ES-I3 (cell line): Measurements from ENCODE around the gene UNK.

Experiments used
- H3K36me3 ChIP-seq: 2 replicates; pipeline ENCODE4 v1.6.1; 2013; ENCODE audit warnings: mild to moderate bottlenecking, low read length, control low read depth, moderate library complexity; ENCODE audit not compliant: insufficient read depth
- H3K4me1 ChIP-seq: 2 replicates; pipeline ENCODE4 v1.6.1; 2013; ENCODE audit warnings: mild to moderate bottlenecking, control low read depth, low read length; ENCODE audit not compliant: insufficient read depth
- H3K9ac ChIP-seq: 2 replicates; pipeline ENCODE4 v1.6.1; 2013; ENCODE audit warnings: low read depth, mild to moderate bottlenecking, low read length, moderate library complexity
- H3K9me3 ChIP-seq: 2 replicates; pipeline ENCODE4 v1.6.1; 2013; ENCODE audit warnings: mild to moderate bottlenecking, low read length, moderate library complexity; ENCODE audit not compliant: control insufficient read depth, insufficient read depth

The UNK gene, protein sequence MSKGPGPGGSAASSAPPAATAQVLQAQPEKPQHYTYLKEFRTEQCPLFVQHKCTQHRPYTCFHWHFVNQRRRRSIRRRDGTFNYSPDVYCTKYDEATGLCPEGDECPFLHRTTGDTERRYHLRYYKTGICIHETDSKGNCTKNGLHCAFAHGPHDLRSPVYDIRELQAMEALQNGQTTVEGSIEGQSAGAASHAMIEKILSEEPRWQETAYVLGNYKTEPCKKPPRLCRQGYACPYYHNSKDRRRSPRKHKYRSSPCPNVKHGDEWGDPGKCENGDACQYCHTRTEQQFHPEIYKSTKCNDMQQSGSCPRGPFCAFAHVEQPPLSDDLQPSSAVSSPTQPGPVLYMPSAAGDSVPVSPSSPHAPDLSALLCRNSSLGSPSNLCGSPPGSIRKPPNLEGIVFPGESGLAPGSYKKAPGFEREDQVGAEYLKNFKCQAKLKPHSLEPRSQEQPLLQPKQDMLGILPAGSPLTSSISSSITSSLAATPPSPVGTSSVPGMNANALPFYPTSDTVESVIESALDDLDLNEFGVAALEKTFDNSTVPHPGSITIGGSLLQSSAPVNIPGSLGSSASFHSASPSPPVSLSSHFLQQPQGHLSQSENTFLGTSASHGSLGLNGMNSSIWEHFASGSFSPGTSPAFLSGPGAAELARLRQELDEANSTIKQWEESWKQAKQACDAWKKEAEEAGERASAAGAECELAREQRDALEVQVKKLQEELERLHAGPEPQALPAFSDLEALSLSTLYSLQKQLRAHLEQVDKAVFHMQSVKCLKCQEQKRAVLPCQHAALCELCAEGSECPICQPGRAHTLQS

DNA sequence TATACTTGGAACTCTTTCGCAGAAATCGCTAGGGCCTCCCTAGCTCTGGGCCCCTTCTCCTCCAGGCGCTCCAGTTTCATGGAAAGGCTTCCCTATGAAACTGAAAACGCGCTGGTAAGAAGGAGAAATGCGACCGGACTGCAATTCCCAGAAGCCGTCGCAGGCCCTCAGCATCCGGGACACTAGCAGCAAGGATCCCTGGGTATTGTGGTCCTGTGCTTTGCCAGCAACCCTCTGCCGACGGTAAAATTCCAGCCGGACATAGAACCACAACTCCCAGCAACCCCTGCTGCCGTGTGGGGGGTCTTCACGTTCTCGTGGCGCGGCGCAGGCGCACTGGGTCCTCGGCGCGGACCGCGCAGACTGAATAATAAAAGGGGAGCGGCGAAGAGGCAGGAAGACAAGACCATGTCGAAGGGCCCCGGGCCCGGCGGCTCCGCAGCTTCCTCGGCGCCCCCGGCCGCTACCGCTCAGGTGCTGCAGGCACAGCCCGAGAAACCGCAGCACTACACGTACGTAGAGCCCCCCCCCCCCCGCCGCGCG, at the start of gene UNK:
UNK (plus strand) TSS at position 334 of the 543 bp plus-strand sequence; CDS start at position 409, 75 bp downstream.
- peaks cover 23% of the 10 kb centered on the region for H3K4me1 ChIP-seq
- 0 out of 2 replicates have a peak, but pooled peaks cover 2% of the 10 kb centered on the region for H3K36me3 ChIP-seq
- H3K9ac ChIP-seq, result peak within 1 kb of the TSS; percentile 99
- H3K9me3 ChIP-seq, result no peaks in the 10 kb centered on the region

DNA sequence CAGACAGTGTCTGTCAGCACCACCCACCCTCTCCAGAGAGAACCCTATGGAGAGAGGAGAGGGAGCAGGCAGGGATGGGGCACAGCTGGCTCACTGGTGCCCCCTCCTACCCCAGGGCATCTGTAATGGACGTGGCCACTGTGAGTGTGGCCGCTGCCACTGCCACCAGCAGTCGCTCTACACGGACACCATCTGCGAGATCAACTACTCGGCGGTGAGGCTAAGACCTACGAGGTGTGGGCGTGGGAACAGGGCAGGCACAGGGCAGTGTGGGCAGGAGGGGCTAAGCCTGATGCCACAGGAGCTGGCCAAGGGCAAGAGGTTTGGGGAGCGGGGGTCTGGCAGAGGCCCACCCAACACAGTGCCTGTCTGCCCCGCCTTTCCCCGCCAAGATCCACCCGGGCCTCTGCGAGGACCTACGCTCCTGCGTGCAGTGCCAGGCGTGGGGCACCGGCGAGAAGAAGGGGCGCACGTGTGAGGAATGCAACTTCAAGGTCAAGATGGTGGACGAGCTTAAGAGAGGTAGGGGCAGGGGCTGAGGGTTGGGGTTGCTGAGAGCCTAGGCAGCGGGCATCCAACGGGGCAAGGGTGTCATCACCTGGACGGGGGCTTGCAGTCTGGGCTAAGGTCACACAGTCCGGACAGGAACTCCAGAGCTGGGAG, 48.3 kb upstream of the UNK start:
- Histone ChIP-seq H3K9ac (no peak overlapping the region), H3K4me1 (no peaks in the 10 kb centered on the region), H3K9me3 (no peaks in the 10 kb centered on the region), H3K36me3 (no peaks in the 10 kb centered on the region)

DNA sequence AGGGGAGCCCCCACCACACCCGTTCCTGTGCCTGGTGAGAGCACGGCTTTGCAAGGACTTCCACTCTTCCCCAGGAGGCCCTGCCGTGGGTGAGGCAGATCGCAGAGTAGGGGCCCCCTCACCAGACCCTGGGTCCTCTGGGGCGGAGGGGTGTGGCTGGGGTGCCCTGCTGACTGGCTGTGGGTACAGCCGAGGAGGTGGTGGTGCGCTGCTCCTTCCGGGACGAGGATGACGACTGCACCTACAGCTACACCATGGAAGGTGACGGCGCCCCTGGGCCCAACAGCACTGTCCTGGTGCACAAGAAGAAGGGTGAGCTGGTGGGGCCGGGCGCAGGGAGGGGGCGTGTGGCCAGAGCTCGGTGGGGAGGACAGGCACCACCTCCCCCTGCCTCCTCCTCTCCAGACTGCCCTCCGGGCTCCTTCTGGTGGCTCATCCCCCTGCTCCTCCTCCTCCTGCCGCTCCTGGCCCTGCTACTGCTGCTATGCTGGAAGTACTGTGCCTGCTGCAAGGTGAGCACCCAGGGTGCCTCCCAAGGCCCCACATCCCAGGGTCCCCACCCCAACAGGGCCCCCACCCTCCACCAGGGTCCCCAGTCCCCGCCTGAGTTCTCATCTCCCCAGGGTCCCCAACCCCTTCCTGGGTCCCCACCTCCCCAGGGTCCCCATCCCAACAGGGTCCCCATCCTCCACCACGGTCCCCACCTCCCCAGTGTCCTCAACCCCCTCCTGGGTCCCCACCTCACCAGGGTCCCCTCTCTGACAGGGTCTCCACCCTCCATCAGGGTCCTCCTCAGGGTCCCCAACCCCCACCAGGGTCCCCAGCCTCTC, 47.3 kb upstream of the UNK start:
- H3K9ac ChIP-seq, result no peak overlapping the region
- H3K4me1 ChIP-seq, result no peaks in the 10 kb centered on the region
- no peaks in the 10 kb centered on the region for H3K9me3 ChIP-seq
- no peaks in the 10 kb centered on the region for H3K36me3 ChIP-seq

DNA sequence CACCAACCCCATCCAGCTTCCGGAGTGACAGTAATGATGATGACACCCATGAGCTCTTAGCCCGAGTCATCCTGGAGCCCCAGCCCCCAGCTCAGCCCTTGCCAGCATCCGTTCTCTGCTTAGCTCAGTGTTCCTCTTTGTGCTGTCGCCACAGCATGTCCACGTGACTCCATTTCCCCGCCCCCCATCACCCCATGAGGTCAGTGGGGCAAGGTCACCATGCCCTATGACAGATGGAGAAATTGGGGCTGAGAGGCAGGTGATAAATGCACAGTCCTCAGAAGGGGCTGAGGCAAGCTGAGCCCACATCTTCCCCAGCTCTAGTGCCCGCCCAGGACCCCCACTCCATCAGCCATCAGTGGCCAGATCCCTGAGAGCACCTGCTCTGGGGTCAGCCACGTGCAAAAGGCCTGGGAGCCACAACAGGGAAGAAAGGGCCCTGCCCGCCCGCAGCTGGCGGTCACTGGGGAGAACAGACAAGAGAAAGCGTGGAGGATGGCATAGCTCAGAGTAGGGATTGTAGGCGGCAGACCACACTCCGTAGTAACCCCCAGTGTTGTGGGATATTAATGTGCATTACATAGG, 46.3 kb upstream of the UNK start:
- Histone ChIP-seq H3K4me1 (no peaks in the 10 kb centered on the region), H3K9ac (no peak overlapping the region), H3K9me3 (no peaks in the 10 kb centered on the region), H3K36me3 (no peaks in the 10 kb centered on the region)

DNA sequence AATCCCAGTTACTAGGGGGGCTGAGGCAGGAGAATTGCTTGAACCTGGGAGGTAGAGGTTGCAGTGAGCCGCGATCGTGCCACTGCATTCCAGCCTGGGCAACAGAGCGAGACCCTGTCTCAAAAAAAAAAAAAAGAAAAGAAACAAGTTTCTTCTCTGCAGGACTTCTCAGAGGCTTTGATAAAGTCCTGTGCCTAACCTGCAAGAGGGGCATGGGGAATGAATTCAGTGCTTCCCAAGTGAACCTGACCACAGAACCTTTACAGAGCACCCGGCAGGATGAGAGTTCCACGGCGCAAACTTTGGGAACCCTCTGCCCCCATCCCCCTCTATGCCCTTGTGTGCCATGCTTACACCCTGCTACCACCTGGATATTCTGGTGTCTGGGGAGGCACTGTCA, 45.4 kb upstream of the UNK start:
- Histone ChIP-seq H3K4me1 (no peaks in the 10 kb centered on the region), H3K9me3 (no peaks in the 10 kb centered on the region), H3K9ac (no peak overlapping the region), H3K36me3 (no peaks in the 10 kb centered on the region)

DNA sequence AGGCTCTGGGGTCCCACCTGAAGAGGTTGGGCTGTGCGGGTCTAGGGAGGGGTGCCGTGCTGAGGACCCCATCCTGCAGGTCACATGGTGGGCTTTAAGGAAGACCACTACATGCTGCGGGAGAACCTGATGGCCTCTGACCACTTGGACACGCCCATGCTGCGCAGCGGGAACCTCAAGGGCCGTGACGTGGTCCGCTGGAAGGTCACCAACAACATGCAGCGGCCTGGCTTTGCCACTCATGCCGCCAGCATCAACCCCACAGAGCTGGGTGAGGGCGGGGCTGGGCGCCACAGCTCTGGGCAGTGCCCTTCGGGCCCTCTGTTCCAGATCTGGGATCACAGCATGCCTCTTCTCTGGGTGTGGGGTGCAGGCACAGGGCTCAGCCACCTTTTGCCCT, 44.8 kb upstream of the UNK start:
- no peak overlapping the region for H3K9ac ChIP-seq
- no peaks in the 10 kb centered on the region for H3K4me1 ChIP-seq
- no peaks in the 10 kb centered on the region for H3K36me3 ChIP-seq
- no peaks in the 10 kb centered on the region for H3K9me3 ChIP-seq

DNA sequence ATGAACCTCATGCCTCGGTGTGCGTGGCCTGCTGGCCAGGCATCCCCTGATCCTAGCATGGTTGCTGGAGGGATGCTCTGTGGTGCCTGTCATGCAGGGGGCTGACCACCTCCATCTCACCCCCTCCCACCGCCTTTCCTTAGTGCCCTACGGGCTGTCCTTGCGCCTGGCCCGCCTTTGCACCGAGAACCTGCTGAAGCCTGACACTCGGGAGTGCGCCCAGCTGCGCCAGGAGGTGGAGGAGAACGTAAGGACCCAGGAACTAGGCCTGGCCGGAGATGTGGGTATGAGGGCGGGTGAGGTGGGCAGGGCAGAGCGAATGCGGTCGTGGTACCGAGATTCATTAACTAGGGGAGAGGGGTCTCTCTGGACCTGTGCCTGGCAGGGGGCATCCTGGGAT, 44.4 kb upstream of the UNK start:
- Histone ChIP-seq H3K36me3 (no peaks in the 10 kb centered on the region), H3K9me3 (no peaks in the 10 kb centered on the region), H3K9ac (no peak overlapping the region), H3K4me1 (no peaks in the 10 kb centered on the region)

DNA sequence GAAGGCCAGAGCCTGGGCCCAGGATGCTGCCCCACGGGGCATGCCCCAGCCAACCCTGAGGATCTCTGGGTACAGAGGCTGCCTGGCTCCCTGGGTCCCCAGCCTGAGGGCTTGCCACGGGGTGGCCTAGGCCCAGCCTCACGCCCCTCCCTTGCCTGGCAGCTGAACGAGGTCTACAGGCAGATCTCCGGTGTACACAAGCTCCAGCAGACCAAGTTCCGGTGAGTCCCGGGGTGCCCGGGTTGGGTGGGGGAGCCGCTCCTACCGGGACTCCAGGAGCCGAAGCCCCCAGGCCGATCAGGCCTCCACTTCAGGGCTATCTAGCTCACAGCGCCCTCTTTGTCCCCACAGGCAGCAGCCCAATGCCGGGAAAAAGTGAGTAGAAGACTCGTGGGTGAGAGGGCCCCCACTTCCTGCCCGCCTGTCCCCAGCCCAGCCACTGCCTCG, 44.0 kb upstream of the UNK start:
- Histone ChIP-seq H3K4me1 (no peaks in the 10 kb centered on the region), H3K9ac (no peak overlapping the region), H3K36me3 (no peaks in the 10 kb centered on the region), H3K9me3 (no peaks in the 10 kb centered on the region)

DNA sequence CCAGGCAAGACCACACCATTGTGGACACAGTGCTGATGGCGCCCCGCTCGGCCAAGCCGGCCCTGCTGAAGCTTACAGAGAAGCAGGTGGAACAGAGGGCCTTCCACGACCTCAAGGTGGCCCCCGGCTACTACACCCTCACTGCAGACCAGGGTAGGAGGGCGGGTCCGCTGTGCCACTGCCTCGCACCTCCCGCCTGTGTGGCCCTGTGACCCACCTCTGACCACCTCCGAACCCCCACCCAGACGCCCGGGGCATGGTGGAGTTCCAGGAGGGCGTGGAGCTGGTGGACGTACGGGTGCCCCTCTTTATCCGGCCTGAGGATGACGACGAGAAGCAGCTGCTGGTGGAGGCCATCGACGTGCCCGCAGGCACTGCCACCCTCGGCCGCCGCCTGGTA, 42.3 kb upstream of the UNK start:
- H3K4me1 ChIP-seq, result no peaks in the 10 kb centered on the region
- no peak overlapping the region for H3K9ac ChIP-seq
- no peaks in the 10 kb centered on the region for H3K36me3 ChIP-seq
- H3K9me3 ChIP-seq, result no peaks in the 10 kb centered on the region

DNA sequence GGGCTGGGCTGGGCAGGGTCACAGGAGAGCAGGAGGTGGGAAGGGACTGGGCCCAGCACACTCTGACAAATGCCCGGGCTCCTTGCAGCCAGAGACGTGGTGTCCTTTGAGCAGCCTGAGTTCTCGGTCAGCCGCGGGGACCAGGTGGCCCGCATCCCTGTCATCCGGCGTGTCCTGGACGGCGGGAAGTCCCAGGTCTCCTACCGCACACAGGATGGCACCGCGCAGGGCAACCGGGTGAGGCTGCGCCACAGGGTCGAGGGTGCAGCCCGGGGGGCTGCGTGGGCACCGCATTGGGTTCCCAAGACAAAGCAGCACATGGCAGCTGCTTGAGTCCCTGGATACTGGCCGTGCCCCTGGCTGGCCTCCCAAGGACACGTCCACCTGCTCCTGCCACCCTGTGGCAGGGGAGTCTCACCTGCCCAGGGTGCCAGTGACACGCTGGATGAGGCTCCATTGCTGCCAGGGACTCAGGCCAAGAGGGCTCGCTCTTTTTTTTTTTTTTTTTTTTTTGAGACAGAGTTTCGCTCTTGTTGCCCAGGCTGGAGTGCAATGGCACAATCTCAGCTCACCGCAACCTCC, 40.9 kb upstream of the UNK start:
- Histone ChIP-seq H3K9ac (no peak overlapping the region), H3K9me3 (no peaks in the 10 kb centered on the region), H3K4me1 (no peaks in the 10 kb centered on the region), H3K36me3 (no peaks in the 10 kb centered on the region)

DNA sequence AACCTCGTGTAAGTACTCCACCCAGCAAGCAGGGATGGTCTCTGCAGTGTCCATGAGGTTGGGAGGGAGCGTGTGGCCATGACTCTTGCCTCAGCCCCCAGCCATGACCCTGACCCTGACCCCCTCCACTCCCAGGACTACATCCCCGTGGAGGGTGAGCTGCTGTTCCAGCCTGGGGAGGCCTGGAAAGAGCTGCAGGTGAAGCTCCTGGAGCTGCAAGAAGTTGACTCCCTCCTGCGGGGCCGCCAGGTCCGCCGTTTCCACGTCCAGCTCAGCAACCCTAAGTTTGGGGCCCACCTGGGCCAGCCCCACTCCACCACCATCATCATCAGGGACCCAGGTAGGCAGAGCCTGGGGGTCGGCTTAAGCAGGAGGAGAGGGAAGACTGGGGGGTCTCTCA, 35.9 kb upstream of the UNK start:
- Histone ChIP-seq H3K9ac (no peak overlapping the region), H3K9me3 (no peaks in the 10 kb centered on the region), H3K36me3 (no peaks in the 10 kb centered on the region), H3K4me1 (no peaks in the 10 kb centered on the region)

DNA sequence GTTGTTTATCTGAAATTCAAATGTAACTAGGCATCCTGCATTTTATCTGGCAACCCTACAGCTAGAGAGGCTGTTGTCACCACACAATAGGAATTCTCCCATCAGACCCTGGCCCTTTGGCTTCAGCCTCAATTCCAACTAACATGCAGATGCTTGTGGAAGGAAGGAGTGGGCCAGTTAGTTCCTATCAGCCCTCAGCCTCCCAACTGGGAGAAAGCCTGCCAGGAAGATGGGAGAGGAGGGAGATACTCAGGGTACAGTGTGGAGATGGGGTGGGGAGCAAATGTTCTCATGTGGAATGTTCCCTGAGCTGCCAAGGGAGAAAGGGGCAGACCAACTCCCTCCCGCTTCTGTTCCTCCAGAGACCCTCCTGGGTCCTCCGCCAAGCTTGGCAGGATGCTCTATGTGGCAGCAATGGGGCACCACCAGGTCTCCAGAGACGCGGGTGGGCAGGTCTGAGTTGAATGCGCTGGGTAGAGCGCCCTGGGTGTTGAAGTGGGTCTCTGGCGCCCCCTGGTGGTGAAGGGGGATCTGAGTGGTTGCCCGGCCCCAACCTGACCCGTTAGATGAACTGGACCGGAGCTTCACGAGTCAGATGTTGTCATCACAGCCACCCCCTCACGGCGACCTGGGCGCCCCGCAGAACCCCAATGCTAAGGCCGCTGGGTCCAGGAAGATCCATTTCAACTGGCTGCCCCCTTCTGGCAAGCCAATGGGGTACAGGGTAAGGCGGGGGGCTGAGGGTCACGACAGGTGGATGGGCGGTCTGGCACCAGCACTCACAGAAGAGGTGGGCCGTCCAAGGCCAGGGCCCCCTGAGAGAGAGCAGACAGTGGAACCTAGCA, 34.8 kb upstream of the UNK start:
- Histone ChIP-seq H3K36me3 (no peaks in the 10 kb centered on the region), H3K9me3 (no peaks in the 10 kb centered on the region), H3K4me1 (peaks cover 6% of the 10 kb centered on the region; the same call in 1 of the 2 replicates), H3K9ac (no peak overlapping the region)
